Measurements from ENCODE around the gene B3GALT6.

B3GALT6 gene

GRCh38 chr1:1185101-1185765 is 46.8 kb upstream of the B3GALT6 start:
- H3K4me1 ChIP-seq (ENCODE audit: low read depth, poor library complexity, severe bottlenecking) = no peaks in the 10 kb centered on the region
- peaks cover 86% of the 10 kb centered on the region for H3K27me3 ChIP-seq (ENCODE audit: insufficient read depth, low read depth)
- no peak overlapping the region for H3K4me2 ChIP-seq
- TF ChIP-seq, protein P1, sequence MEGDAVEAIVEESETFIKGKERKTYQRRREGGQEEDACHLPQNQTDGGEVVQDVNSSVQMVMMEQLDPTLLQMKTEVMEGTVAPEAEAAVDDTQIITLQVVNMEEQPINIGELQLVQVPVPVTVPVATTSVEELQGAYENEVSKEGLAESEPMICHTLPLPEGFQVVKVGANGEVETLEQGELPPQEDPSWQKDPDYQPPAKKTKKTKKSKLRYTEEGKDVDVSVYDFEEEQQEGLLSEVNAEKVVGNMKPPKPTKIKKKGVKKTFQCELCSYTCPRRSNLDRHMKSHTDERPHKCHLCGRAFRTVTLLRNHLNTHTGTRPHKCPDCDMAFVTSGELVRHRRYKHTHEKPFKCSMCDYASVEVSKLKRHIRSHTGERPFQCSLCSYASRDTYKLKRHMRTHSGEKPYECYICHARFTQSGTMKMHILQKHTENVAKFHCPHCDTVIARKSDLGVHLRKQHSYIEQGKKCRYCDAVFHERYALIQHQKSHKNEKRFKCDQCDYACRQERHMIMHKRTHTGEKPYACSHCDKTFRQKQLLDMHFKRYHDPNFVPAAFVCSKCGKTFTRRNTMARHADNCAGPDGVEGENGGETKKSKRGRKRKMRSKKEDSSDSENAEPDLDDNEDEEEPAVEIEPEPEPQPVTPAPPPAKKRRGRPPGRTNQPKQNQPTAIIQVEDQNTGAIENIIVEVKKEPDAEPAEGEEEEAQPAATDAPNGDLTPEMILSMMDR (conservative IDR thresholded peaks at IDR 0.05; ENCODE audit: low read depth, low read length) = no peak
- no peaks in the 10 kb centered on the region for H3K79me2 ChIP-seq (ENCODE audit: insufficient read depth, low read depth)
- H4K20me1 ChIP-seq (ENCODE audit: insufficient read depth) = no peaks in the 10 kb centered on the region
- H3K9ac ChIP-seq = no peak overlapping the region
- H2AFZ ChIP-seq (ENCODE audit: low read depth) = no peak overlapping the region
- no peak overlapping the region for H3K27ac ChIP-seq
- H3K36me3 ChIP-seq (ENCODE audit: insufficient read depth) = no peaks in the 10 kb centered on the region
- H3K4me3 ChIP-seq (IDR thresholded peaks at IDR 0.05; ENCODE audit: insufficient read depth, low read depth, low read length) = no peak overlapping the region

DNA sequence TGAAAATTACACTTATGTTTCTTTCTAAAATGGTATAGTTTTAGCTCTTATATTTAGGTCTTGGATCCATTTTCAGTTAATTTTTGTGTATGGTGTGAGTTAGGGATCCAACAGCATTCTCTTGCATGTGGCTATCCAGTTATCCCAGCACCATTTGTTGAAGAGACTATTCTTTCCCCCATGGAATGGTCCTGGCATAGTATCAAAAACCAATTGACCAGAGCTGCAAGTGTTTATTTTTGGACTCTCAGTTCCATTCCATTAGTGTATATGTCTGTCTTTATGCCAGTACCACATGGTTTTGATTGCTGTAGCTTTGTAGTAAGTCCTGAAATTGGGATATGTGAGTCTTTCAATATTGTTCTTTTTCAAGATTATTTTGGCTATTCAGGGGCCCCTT is 44.1 kb upstream of the B3GALT6 start:
- H2AFZ ChIP-seq (ENCODE audit: low read depth) = no peak overlapping the region
- no peak overlapping the region for H3K27ac ChIP-seq
- TF ChIP-seq, protein P1 (conservative IDR thresholded peaks at IDR 0.05; ENCODE audit: low read depth, low read length) = no peak
- no peak overlapping the region for H3K9ac ChIP-seq
- no peak overlapping the region for H3K4me3 ChIP-seq (IDR thresholded peaks at IDR 0.05; ENCODE audit: insufficient read depth, low read depth, low read length)
- H3K27me3 ChIP-seq (ENCODE audit: insufficient read depth, low read depth) = peaks cover 88% of the 10 kb centered on the region
- H4K20me1 ChIP-seq (ENCODE audit: insufficient read depth) = no peaks in the 10 kb centered on the region
- H3K79me2 ChIP-seq (ENCODE audit: insufficient read depth, low read depth) = no peaks in the 10 kb centered on the region
- H3K36me3 ChIP-seq (ENCODE audit: insufficient read depth) = no peaks in the 10 kb centered on the region
- no peak overlapping the region for H3K4me2 ChIP-seq
- H3K4me1 ChIP-seq (ENCODE audit: low read depth, poor library complexity, severe bottlenecking) = no peaks in the 10 kb centered on the region

DNA sequence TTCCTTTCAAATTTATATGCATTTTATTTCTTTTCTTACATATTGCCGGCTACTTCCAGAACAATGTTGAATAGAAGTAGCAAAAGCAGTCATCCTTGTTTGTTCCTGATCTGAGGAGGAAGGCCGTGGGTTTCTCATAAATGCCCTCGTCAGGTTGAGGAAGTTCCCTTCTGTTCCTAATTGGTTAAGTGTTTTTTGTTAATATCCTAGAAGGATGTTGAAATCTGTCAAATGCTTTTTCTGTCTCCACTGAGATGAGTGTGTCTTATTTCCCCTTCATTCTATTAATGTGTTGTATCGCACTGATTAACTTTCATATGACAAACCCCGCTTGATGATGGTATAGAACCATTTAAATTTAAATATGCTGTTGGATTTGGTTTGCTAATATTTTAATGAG is 42.9 kb upstream of the B3GALT6 start:
- no peaks in the 10 kb centered on the region for H3K36me3 ChIP-seq (ENCODE audit: insufficient read depth)
- H3K4me1 ChIP-seq (ENCODE audit: low read depth, poor library complexity, severe bottlenecking) = no peaks in the 10 kb centered on the region
- no peak overlapping the region for H3K4me3 ChIP-seq (IDR thresholded peaks at IDR 0.05; ENCODE audit: insufficient read depth, low read depth, low read length)
- H3K79me2 ChIP-seq (ENCODE audit: insufficient read depth, low read depth) = no peaks in the 10 kb centered on the region
- no peak overlapping the region for H3K9ac ChIP-seq
- peaks cover 85% of the 10 kb centered on the region for H3K27me3 ChIP-seq (ENCODE audit: insufficient read depth, low read depth)
- TF ChIP-seq, protein P1 (conservative IDR thresholded peaks at IDR 0.05; ENCODE audit: low read depth, low read length) = no peak
- H4K20me1 ChIP-seq (ENCODE audit: insufficient read depth) = no peaks in the 10 kb centered on the region
- H3K4me2 ChIP-seq = no peak overlapping the region
- no peak overlapping the region for H3K27ac ChIP-seq
- H2AFZ ChIP-seq (ENCODE audit: low read depth) = no peak overlapping the region

- Histone ChIP-seq H3K4me3 (IDR thresholded peaks at IDR 0.05; ENCODE audit: insufficient read depth, low read depth, low read length) (no peak overlapping the region), H3K27ac (no peak overlapping the region), H2AFZ (ENCODE audit: low read depth) (no peak overlapping the region), H3K36me3 (ENCODE audit: insufficient read depth) (no peaks in the 10 kb centered on the region), H4K20me1 (ENCODE audit: insufficient read depth) (no peaks in the 10 kb centered on the region), H3K79me2 (ENCODE audit: insufficient read depth, low read depth) (no peaks in the 10 kb centered on the region), H3K9ac (no peak overlapping the region), H3K4me1 (ENCODE audit: low read depth, poor library complexity, severe bottlenecking) (no peaks in the 10 kb centered on the region), H3K27me3 (ENCODE audit: insufficient read depth, low read depth) (peaks cover 88% of the 10 kb centered on the region), H3K4me2 (no peak overlapping the region)
- TF ChIP-seq, protein P1 (conservative IDR thresholded peaks at IDR 0.05; ENCODE audit: low read depth, low read length) = no peak
Observed at GRCh38 chr1:1191734-1192133, 40.3 kb upstream of the B3GALT6 start.

Data from KMS-11 (cell line).